A673 (cell line): ENCODE measurements around the gene LCN10.

Source experiments
- EZH2 ChIP-seq: fragments of 200-600 bp; sonication (generic); IDR thresholded peaks from 2 replicates; pipeline ENCODE4 v1.6.1; 2017; ENCODE audit warnings: borderline replicate concordance, low read depth, mild to moderate bottlenecking, mixed read lengths, antibody characterized with exemption, low read length; ENCODE audit not compliant: poor library complexity, severe bottlenecking
- TF ChIP-seq, protein P1 (sequence below): fragments of 300-800, 200-600 bp; sonication (generic); conservative IDR thresholded peaks from 2 replicates; pipeline ENCODE4 v1.5.1; 2017; ENCODE audit warnings: low read depth, mild to moderate bottlenecking, antibody characterized with exemption, low read length, moderate library complexity, mixed read lengths

DNA sequence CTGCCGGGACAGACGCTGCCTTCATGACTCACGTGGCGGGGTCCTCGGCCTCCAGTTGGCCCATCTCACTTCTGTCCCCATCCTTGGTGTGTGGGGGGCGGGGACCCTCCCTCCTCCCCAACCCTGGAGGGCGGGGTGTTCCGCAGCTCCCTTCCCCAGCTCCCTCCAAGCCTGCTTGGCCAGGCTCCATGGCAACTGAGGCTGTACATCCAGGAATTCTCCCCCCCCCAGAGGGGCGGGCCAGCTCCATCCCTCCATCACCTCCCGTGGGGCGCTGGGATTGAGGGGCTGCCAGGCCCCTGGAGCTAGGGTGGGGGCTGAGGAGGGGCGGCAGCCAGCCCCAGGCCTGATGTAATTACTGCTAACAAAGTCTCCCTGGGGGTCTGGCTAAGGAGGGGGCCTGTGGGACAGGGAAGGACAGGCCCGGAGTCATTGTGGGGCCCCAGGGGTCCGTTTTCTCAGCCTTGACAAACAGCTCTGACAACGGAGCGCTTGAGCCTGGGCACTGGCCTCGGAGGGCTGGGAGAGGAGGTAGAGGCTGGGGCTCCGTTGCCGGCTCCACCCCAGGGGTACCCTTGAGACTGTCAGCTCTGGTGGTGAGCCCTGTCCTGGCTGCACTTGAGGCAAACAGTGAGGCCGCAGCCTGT, 22.4 kb downstream of the LCN10 start:
- TF ChIP-seq, protein P1, sequence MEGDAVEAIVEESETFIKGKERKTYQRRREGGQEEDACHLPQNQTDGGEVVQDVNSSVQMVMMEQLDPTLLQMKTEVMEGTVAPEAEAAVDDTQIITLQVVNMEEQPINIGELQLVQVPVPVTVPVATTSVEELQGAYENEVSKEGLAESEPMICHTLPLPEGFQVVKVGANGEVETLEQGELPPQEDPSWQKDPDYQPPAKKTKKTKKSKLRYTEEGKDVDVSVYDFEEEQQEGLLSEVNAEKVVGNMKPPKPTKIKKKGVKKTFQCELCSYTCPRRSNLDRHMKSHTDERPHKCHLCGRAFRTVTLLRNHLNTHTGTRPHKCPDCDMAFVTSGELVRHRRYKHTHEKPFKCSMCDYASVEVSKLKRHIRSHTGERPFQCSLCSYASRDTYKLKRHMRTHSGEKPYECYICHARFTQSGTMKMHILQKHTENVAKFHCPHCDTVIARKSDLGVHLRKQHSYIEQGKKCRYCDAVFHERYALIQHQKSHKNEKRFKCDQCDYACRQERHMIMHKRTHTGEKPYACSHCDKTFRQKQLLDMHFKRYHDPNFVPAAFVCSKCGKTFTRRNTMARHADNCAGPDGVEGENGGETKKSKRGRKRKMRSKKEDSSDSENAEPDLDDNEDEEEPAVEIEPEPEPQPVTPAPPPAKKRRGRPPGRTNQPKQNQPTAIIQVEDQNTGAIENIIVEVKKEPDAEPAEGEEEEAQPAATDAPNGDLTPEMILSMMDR: no peak
- TF ChIP-seq EZH2: no peak
